Endometrial microvascular endothelial cells (primary cell): Measurements from ENCODE around the gene CSNK1D. TPM values are rescaled to one million over a fixed set of nuclear protein-coding genes. Genes with fewer than 3 reads are reported as not detected.
"Not testable (repeated sequence)": the region's sequence is repeated elsewhere in the genome, so short reads cannot be mapped to it uniquely, and the experiment has no call there.

ENCODE experiments used
- in situ Hi-C: cut with HindIII; loops from 2 replicates; pipeline ENCODE4 v1.10.0; 2017; ENCODE audit warnings: low sequenced_read_pairs, low pct_unique_long_range_greater_than_20kb; ENCODE audit errors: inconsistent ontology term
- total RNA-seq: library from RNA; depleted of rRNA; stranded (reverse); fragments of >200 nt; gene quantifications from one replicate; pipeline ENCODE4 v1.2.3, GENCODE V29; 2015; ENCODE audit errors: inconsistent ontology term

CSNK1D gene
- total RNA-seq, 1 donor from 2014 or later, result 74.1 TPM

GRCh38 chr17:82223517-82223916, 50.0 kb downstream of the CSNK1D start:
- in situ Hi-C loops, result no loop called here

- in situ Hi-C loops, result no loop called here
These were observed 50.7 kb downstream of the CSNK1D start for GRCh38 chr17:82222816-82223215.

GRCh38 chr17:82221341-82221902, 52.1 kb downstream of the CSNK1D start:
- in situ Hi-C loops, result no loop called here

GRCh38 chr17:82219753-82220709, 53.5 kb downstream of the CSNK1D start:
- in situ Hi-C loops, result no loop called here

- in situ Hi-C loops, result no loop called here
These were observed 54.4 kb downstream of the CSNK1D start for GRCh38 chr17:82219083-82219482.

GRCh38 chr17:82218349-82219075, 55.0 kb downstream of the CSNK1D start:
- in situ Hi-C loops, result no loop called here

- in situ Hi-C loops, result no loop called here
These were observed 55.8 kb downstream of the CSNK1D start for GRCh38 chr17:82217530-82218204.

GRCh38 chr17:82217120-82217529, 56.4 kb downstream of the CSNK1D start:
- in situ Hi-C loops, result no loop called here

GRCh38 chr17:82216301-82217119, 57.0 kb downstream of the CSNK1D start:
- in situ Hi-C loops, result no loop called here

- in situ Hi-C loops, result no loop called here
These were observed 57.6 kb downstream of the CSNK1D start for GRCh38 chr17:82215972-82216300.

- in situ Hi-C loops, result no loop called here
These were observed 58.2 kb downstream of the CSNK1D start for GRCh38 chr17:82215095-82215971.

- in situ Hi-C loops, result no loop called here
These were observed 59.4 kb downstream of the CSNK1D start for GRCh38 chr17:82214012-82214628.

- in situ Hi-C loops, result no loop called here
These were observed 60.1 kb downstream of the CSNK1D start for GRCh38 chr17:82213251-82214011.

GRCh38 chr17:82212331-82213250, 60.9 kb downstream of the CSNK1D start, which contains the start of gene CCDC57:
TSS of gene CCDC57 (minus strand) at chr17:82212842. CDS start at chr17:82201944, 10,898 bp downstream.
- in situ Hi-C loops, result no loop called here

- in situ Hi-C loops, result not testable (repeated sequence)
These were observed 62.8 kb downstream of the CSNK1D start for GRCh38 chr17:82210655-82211054.
